HepG2 (cell line): ENCODE results near the gene KRTAP19-6. TPM values are rescaled to one million over a fixed set of nuclear protein-coding genes. Genes with fewer than 3 reads are reported as not detected.
"Not testable (repeated sequence)": the region's sequence is repeated elsewhere in the genome, so short reads cannot be mapped to it uniquely, and the experiment has no call there.

Experiments
- ATAC-seq: fragments of 200-7000 bp; cut with Tn5 transposase; 3 replicates; pipeline ENCODE4 v1.9.1; 2020; ENCODE audit warnings: mild to moderate bottlenecking, moderate library complexity
- BruUV-seq: library from RNA; stranded (reverse); fragments of 400-500 nt; replicated peaks from 2 replicates; lab custom pipeline; 2021; lab: Mats Ljungman, UMichigan
- CTCF ChIA-PET: fragments of 300-600 bp; formaldehyde crosslinking; extraction: SDS; loops from one replicate; lab custom pipeline; 2021; ENCODE audit warnings: low total read pairs, inconsistent platforms, low intra/inter-chr PET ratio; lab: Yijun Ruan, JAX
- POLR2A ChIA-PET: fragments of 350-600 bp; sonication (Branson Sonifier 250); formaldehyde crosslinking; loops from one replicate; lab custom pipeline; 2020; ENCODE audit warnings: antibody characterized with exemption, inconsistent platforms; lab: Yijun Ruan, JAX
- DNase-seq: peaks from one replicate; pipeline ENCODE4 v3.0.0-alpha.2; 2015; ENCODE audit warnings: low spot score
- FAIRE-seq: peaks from 3 replicates; lab custom pipeline; 2011; peaks lifted over from hg19 to GRCh38; lab: Jason Lieb, UNC
- H2AFZ ChIP-seq: one replicate; pipeline ENCODE4 v1.6.1; 2011; ENCODE audit warnings: low read length, inconsistent platforms
- H3K27ac ChIP-seq: fragments of 300-600 bp; 3 replicates; pipeline ENCODE4 v1.8.0; 2011; ENCODE audit warnings: mixed run types, mild to moderate bottlenecking, mixed read lengths, low read length, inconsistent platforms; ENCODE audit not compliant: insufficient read depth; ENCODE audit errors: extremely low read length
- H3K27me3 ChIP-seq, 2 experiments: fragments of 200-600 bp in 1 of 2; 2 replicates in 1 of 2; 3 replicates in 1 of 2; pipeline versions ENCODE4 v1.6.0 to v1.8.0; 2011; ENCODE audit warnings: low read length in 2 of 2, mild to moderate bottlenecking in 2 of 2, moderate library complexity in 2 of 2, inconsistent platforms in 1 of 2; ENCODE audit not compliant: insufficient read depth in 2 of 2, control insufficient read depth in 1 of 2
- H3K36me3 ChIP-seq, 2 experiments: fragments of 200-600 bp in 1 of 2; replicated peaks in 1 of 2; 2 replicates in 1 of 2; 3 replicates in 1 of 2; pipeline versions ENCODE4 v1.5.1 to v1.8.0; 2011; ENCODE audit warnings: low read length in 2 of 2, inconsistent platforms in 1 of 2; ENCODE audit not compliant: insufficient read depth in 2 of 2, control insufficient read depth in 1 of 2
- H3K4me1 ChIP-seq: 2 replicates; pipeline ENCODE4 v1.5.1; 2012; ENCODE audit warnings: low read length, inconsistent platforms; ENCODE audit not compliant: insufficient read depth
- H3K4me2 ChIP-seq: 2 replicates; pipeline ENCODE4 v1.6.0; 2011; ENCODE audit warnings: low read depth, low read length, inconsistent platforms
- H3K4me3 ChIP-seq, 3 experiments: fragments of 200-600 bp in 1 of 3; sonication (generic), shearing (Covaris generic) in 1 of 3; replicated peaks in 1 of 3; 2 replicates each; pipeline ENCODE4 v1.5.1; 2011 to 2016; ENCODE audit warnings: low read length in 3 of 3, inconsistent platforms in 2 of 3, low read depth in 2 of 3, mild to moderate bottlenecking in 2 of 3, control low read depth in 1 of 3, mixed read lengths in 1 of 3; ENCODE audit not compliant: insufficient read depth in 1 of 3
- H3K79me2 ChIP-seq: one replicate; pipeline ENCODE4 v1.6.1; 2011; ENCODE audit warnings: low read length, inconsistent platforms; ENCODE audit not compliant: insufficient read depth
- H3K9ac ChIP-seq: 2 replicates; pipeline ENCODE4 v1.6.0; 2011; ENCODE audit warnings: mild to moderate bottlenecking, low read depth, low read length, inconsistent platforms; ENCODE audit not compliant: insufficient read depth
- H3K9me3 ChIP-seq: 2 replicates; pipeline ENCODE4 v1.5.1; 2012; ENCODE audit warnings: mild to moderate bottlenecking, low read length
- H4K20me1 ChIP-seq: 2 replicates; pipeline ENCODE4 v1.6.0; 2011; ENCODE audit warnings: inconsistent platforms, mild to moderate bottlenecking, low read length, moderate library complexity; ENCODE audit not compliant: insufficient read depth
- AKNA ChIP-seq: sonication (generic); formaldehyde crosslinking; IDR thresholded peaks from 2 replicates; pipeline ENCODE4 v1.4.0; 2020; ENCODE audit warnings: missing genetic modification reagents, borderline replicate concordance
- CENPBD1 ChIP-seq: sonication (generic); formaldehyde crosslinking; IDR thresholded peaks from 2 replicates; pipeline ENCODE4 v1.8.0; 2022; ENCODE audit warnings: missing genetic modification reagents, low read depth, mild to moderate bottlenecking, borderline replicate concordance
- FOXM1 ChIP-seq: sonication (generic); formaldehyde crosslinking; IDR thresholded peaks from 2 replicates; pipeline ENCODE4 v1.5.0; 2020; ENCODE audit warnings: missing genetic modification reagents
- MZF1 ChIP-seq: sonication (generic); formaldehyde crosslinking; IDR thresholded peaks from 2 replicates; pipeline ENCODE4 v1.8.1; 2023; ENCODE audit warnings: mild to moderate bottlenecking, missing genetic modification reagents, borderline replicate concordance
- SALL2 ChIP-seq: sonication (generic); formaldehyde crosslinking; IDR thresholded peaks from 2 replicates; pipeline ENCODE4 v1.8.1; 2023; ENCODE audit warnings: mild to moderate bottlenecking, missing genetic modification reagents, inconsistent platforms
- THAP7 ChIP-seq: sonication (generic); formaldehyde crosslinking; IDR thresholded peaks from 2 replicates; pipeline ENCODE4 v1.8.1; 2023; ENCODE audit warnings: mild to moderate bottlenecking, missing genetic modification reagents
- XBP1 ChIP-seq: sonication (generic); formaldehyde crosslinking; IDR thresholded peaks from 2 replicates; pipeline ENCODE4 v1.5.0; 2020; ENCODE audit warnings: missing genetic modification reagents
- ZNF12 ChIP-seq: sonication (generic); formaldehyde crosslinking; IDR thresholded peaks from 2 replicates; pipeline ENCODE4 v1.5.0; 2020; ENCODE audit warnings: missing genetic modification reagents
- ZNF512 ChIP-seq: sonication (generic); formaldehyde crosslinking; IDR thresholded peaks from 2 replicates; pipeline ENCODE4 v1.4.0; 2020; ENCODE audit warnings: mild to moderate bottlenecking, missing genetic modification reagents
- ZNF598 ChIP-seq: sonication (generic); formaldehyde crosslinking; IDR thresholded peaks from 2 replicates; pipeline ENCODE4 v1.5.1; 2020; ENCODE audit warnings: mild to moderate bottlenecking, missing genetic modification reagents, borderline replicate concordance
- ZNF776 ChIP-seq: sonication (generic); formaldehyde crosslinking; IDR thresholded peaks from 2 replicates; pipeline ENCODE4 v1.4.0; 2020; ENCODE audit warnings: mild to moderate bottlenecking, missing genetic modification reagents
- WGBS: methylation state at CpG from one replicate; pipeline ENCODE4 v1.1.6; 2017; ENCODE audit warnings: low lambda C conversion rate; 5-methylcytosine and 5-hydroxymethylcytosine counted together
- in situ Hi-C: cut with HindIII; loops from 2 replicates; pipeline ENCODE4 v1.10.0; 2017; ENCODE audit warnings: low pct_unique_long_range_greater_than_20kb; ENCODE audit not compliant: extremely low pct_ligation_motif_present
- intact Hi-C: fragments of 100-400 bp; cut with micrococcal nuclease; formaldehyde crosslinking; loops from one replicate; pipeline ENCODE4 v1.10.0; 2022; ENCODE audit not compliant: unreplicated experiment
- polyA plus RNA-seq, 8 experiments: library from polyadenylated mRNA; depleted of rRNA in 3 of 8; stranded (reverse) in 7 of 8; unstranded in 1 of 8; fragments of >200 nt; fragmentation: Illumina TruSeq in 4 of 8; extraction: Trizol in 4 of 8; gene quantifications; 2 replicates each; pipeline versions ENCODE4 v1.2.1 to v1.2.3, GENCODE V29; 2011 to 2016; ENCODE audit warnings: low read depth in 4 of 8, missing spikeins in 1 of 8, mixed read lengths in 1 of 8; ENCODE audit not compliant: insufficient read depth in 1 of 8
- total RNA-seq, 5 experiments: library from RNA; depleted of rRNA; stranded (reverse); fragments of >200 nt; fragmentation: Illumina TruSeq; extraction: Trizol; gene quantifications; 2 replicates each; pipeline ENCODE4 v1.2.3, GENCODE V29; 2016; ENCODE audit warnings: low read depth in 1 of 5

KRTAP19-6 gene
- total and polyA plus RNA-seq, 2 of the 13 experiments (the other 11 are each of a cell fraction or from before 2014, with no cell fraction given), result not detected

- TF ChIP-seq AKNA (CRISPR knock-in tag) (no peak), ZNF512 (CRISPR knock-in tag) (no peak), ZNF598 (CRISPR knock-in tag) (no peak), SALL2 (CRISPR knock-in tag) (no peak), CENPBD1 (CRISPR knock-in tag) (no peak), FOXM1 (CRISPR knock-in tag) (no peak), MZF1 (CRISPR knock-in tag) (no peak), XBP1 (CRISPR knock-in tag) (no peak), ZNF12 (CRISPR knock-in tag) (no peak), THAP7 (CRISPR knock-in tag) (no peak), ZNF776 (no peak)
- DNase-seq (no peak), FAIRE-seq (no peak), ATAC-seq (no peak)
- Histone ChIP-seq H3K4me1 (no peaks in the 10 kb centered on the region), H3K27me3 (no peaks in the 10 kb centered on the region), H3K9ac (no peak overlapping the region), H3K79me2 (no peaks in the 10 kb centered on the region), H3K9me3 (peaks cover 94% of the 10 kb centered on the region), H3K36me3 (no peaks in the 10 kb centered on the region), H3K4me3 (no peak overlapping the region), H2AFZ (no peak overlapping the region), H3K4me2 (no peak overlapping the region), H3K27ac (no peak overlapping the region), H4K20me1 (no peaks in the 10 kb centered on the region)
- intact Hi-C loops, result no loop called here
- CTCF ChIA-PET, result no interaction called here
- POLR2A ChIA-PET, result no interaction called here
- WGBS, result 0% methylated on average over 1 of the region's 1 CpG
- in situ Hi-C loops, result no loop called here
- no TSS peak for BruUV-seq
Observed at GRCh38 chr21:30515681-30516080, 26.0 kb downstream of the KRTAP19-6 start.

- ATAC-seq, intact Hi-C loops, BruUV-seq, CTCF ChIA-PET, H3K27ac ChIP-seq, H3K4me3 ChIP-seq, POLR2A ChIA-PET, H3K79me2 ChIP-seq, FAIRE-seq, H3K4me1 ChIP-seq, H2AFZ ChIP-seq, DNase-seq, H3K36me3 ChIP-seq, H3K4me2 ChIP-seq, in situ Hi-C loops, H3K27me3 ChIP-seq, H4K20me1 ChIP-seq, H3K9ac ChIP-seq: not testable (repeated sequence)
- H3K9me3 ChIP-seq, result peaks cover 87% of the 10 kb centered on the region
- WGBS, result 3% methylated on average over 4 of the region's 4 CpGs
Observed at GRCh38 chr21:30505621-30506205, 36.0 kb downstream of the KRTAP19-6 start.
